GM23338 (cell line): ENCODE measurements around the gene BNIPL.

Experiments
- CREB1 ChIP-seq: fragments of 250-450 bp; sonication (Bioruptor Pico); IDR thresholded peaks from 2 replicates; pipeline ENCODE4 v1.5.0; 2020; ENCODE audit warnings: low read depth, mild to moderate bottlenecking, moderate library complexity
- CTCF ChIP-seq, 2 experiments: fragments of 200-600 bp in 1 of 2; sonication (generic) in 1 of 2; conservative IDR thresholded peaks; 2 replicates each; pipeline versions ENCODE4 v1.5.1 to v1.6.1; 2016 to 2017; ENCODE audit warnings: antibody characterized with exemption in 2 of 2, low read depth in 2 of 2, mild to moderate bottlenecking in 2 of 2, moderate library complexity in 1 of 2
- ETS1 ChIP-seq: IDR thresholded peaks from 2 replicates; pipeline ENCODE4 v1.6.1; 2016; ENCODE audit warnings: antibody characterized with exemption
- EZH2 ChIP-seq: fragments of 200-600 bp; sonication (generic); IDR thresholded peaks from one replicate; pipeline ENCODE4 v1.8.0; 2017; ENCODE audit warnings: antibody characterized with exemption, mild to moderate bottlenecking, low read depth; ENCODE audit not compliant: unreplicated experiment
- EZH2phosphoT487 ChIP-seq: fragments of 200-600 bp; sonication (generic); IDR thresholded peaks from one replicate; pipeline ENCODE4 v1.8.1; 2018; ENCODE audit warnings: antibody characterized with exemption; ENCODE audit not compliant: unreplicated experiment
- NANOG ChIP-seq: IDR thresholded peaks from 2 replicates; pipeline ENCODE4 v1.6.1; 2016; ENCODE audit warnings: antibody characterized with exemption, borderline replicate concordance
- POLR2AphosphoS5 ChIP-seq: IDR thresholded peaks from 2 replicates; pipeline ENCODE4 v1.6.1; 2016; ENCODE audit warnings: antibody characterized with exemption, low read depth
- REST ChIP-seq: IDR thresholded peaks from one replicate; pipeline ENCODE4 v1.6.1; 2018; ENCODE audit warnings: antibody characterized with exemption; ENCODE audit not compliant: unreplicated experiment
- ZNF114 ChIP-seq: fragments of 250-450 bp; sonication (Bioruptor Pico); IDR thresholded peaks from 2 replicates; pipeline ENCODE4 v1.5.0; 2020; ENCODE audit warnings: mild to moderate bottlenecking, moderate library complexity
- ZNF331 ChIP-seq: fragments of 250-450 bp; sonication (Bioruptor Pico); IDR thresholded peaks from 2 replicates; pipeline ENCODE4 v1.5.0; 2020; ENCODE audit warnings: low read depth, mild to moderate bottlenecking, moderate library complexity
- ZNF462 ChIP-seq: fragments of 250-450 bp; sonication (Bioruptor Pico); IDR thresholded peaks from 2 replicates; pipeline ENCODE4 v1.5.0; 2020; ENCODE audit warnings: mild to moderate bottlenecking, moderate library complexity

GRCh38 chr1:151069103-151069486, 32.7 kb downstream of the BNIPL start:
- TF ChIP-seq EZH2 (no peak), POLR2AphosphoS5 (no peak), CTCF (conservative IDR thresholded peaks at IDR 0.05; ENCODE audit: low read depth in 2 of 2) (no peak), ZNF331 (no peak), ZNF114 (CRISPR knock-in tag) (no peak), REST (no peak), ZNF462 (CRISPR knock-in tag) (no peak), EZH2phosphoT487 (no peak), CREB1 (no peak), NANOG (no peak), ETS1 (no peak)
